H1 (cell line): ENCODE measurements around the gene FCRL5. TPM values are rescaled to one million over a fixed set of nuclear protein-coding genes. Genes with fewer than 3 reads are reported as not detected.
A peak's percentile ranks its signal among the peaks of the same experiment; 100 is the strongest.

ENCODE experiments used
- CTCF ChIA-PET: fragments of 300-600 bp; sonication (Branson Sonifier 250); formaldehyde crosslinking; loops from one replicate; lab custom pipeline; 2021; ENCODE audit not compliant: partially characterized antibody; lab: Charles Lee
- POLR2A ChIA-PET: fragments of 300-600 bp; sonication (Branson Sonifier 250); formaldehyde crosslinking; loops from one replicate; lab custom pipeline; 2021; ENCODE audit warnings: inconsistent platforms; ENCODE audit not compliant: partially characterized antibody; lab: Charles Lee
- DNase-seq, 2 experiments: peaks; one replicate each; pipeline versions ENCODE4 v3.0.0 to v3.0.0-alpha.2; 2010 to 2022; ENCODE audit warnings: low spot score in 2 of 2, low read depth in 1 of 2, mixed read lengths in 1 of 2
- FAIRE-seq: peaks from 2 replicates; lab custom pipeline; 2011; peaks lifted over from hg19 to GRCh38; lab: Jason Lieb, UNC
- H2AFZ ChIP-seq: 2 replicates; pipeline ENCODE4 v1.8.1; 2012; ENCODE audit warnings: low read length, inconsistent platforms
- H2AK5ac ChIP-seq: 2 replicates; pipeline ENCODE4 v1.6.1; 2013; ENCODE audit warnings: low read depth, low read length
- H2BK120ac ChIP-seq: replicated peaks from 2 replicates; pipeline ENCODE3; 2013; ENCODE audit warnings: low read depth, low read length, inconsistent platforms
- H2BK12ac ChIP-seq: 2 replicates; pipeline ENCODE4 v1.6.1; 2013; ENCODE audit warnings: low read depth, low read length
- H2BK15ac ChIP-seq: 2 replicates; pipeline ENCODE4 v1.6.1; 2013; ENCODE audit warnings: low read length
- H2BK20ac ChIP-seq: 2 replicates; pipeline ENCODE4 v1.6.1; 2013; ENCODE audit warnings: low read length
- H2BK5ac ChIP-seq: 2 replicates; pipeline ENCODE4 v1.6.1; 2013; ENCODE audit warnings: low read depth, low read length
- H3K14ac ChIP-seq: 2 replicates; pipeline ENCODE4 v1.6.1; 2013; ENCODE audit warnings: inconsistent platforms; ENCODE audit not compliant: insufficient read length
- H3K18ac ChIP-seq: 2 replicates; pipeline ENCODE4 v1.6.1; 2013; ENCODE audit warnings: low read length; ENCODE audit errors: extremely low read depth
- H3K23ac ChIP-seq: 2 replicates; pipeline ENCODE4 v1.6.1; 2013; ENCODE audit warnings: inconsistent platforms; ENCODE audit not compliant: insufficient read length
- H3K23me2 ChIP-seq: 2 replicates; pipeline ENCODE4 v1.6.1; 2013; ENCODE audit warnings: low read depth, low read length
- H3K27ac ChIP-seq: 2 replicates; pipeline ENCODE4 v1.6.1; 2011; ENCODE audit warnings: low read depth, low read length, inconsistent platforms
- H3K27me3 ChIP-seq, 4 experiments: replicated peaks in 1 of 4; 1 replicate in 1 of 4; 2 replicates in 3 of 4; pipeline versions ENCODE4 v1.6.1 to v1.8.1; 2011 to 2013; ENCODE audit warnings: low read length in 3 of 4, mild to moderate bottlenecking in 3 of 4, inconsistent platforms in 2 of 4, mixed read lengths in 2 of 4, moderate library complexity in 1 of 4; ENCODE audit not compliant: control insufficient read depth in 3 of 4, insufficient read depth in 3 of 4; ENCODE audit errors: extremely low read depth in 1 of 4
- H3K36me3 ChIP-seq, 4 experiments: 2 replicates each; pipeline versions ENCODE4 v1.6.1 to v1.8.1; 2011 to 2013; ENCODE audit warnings: mild to moderate bottlenecking in 4 of 4, low read length in 3 of 4, moderate library complexity in 2 of 4, control low read depth in 1 of 4, inconsistent platforms in 1 of 4; ENCODE audit not compliant: insufficient read depth in 4 of 4, control insufficient read depth in 2 of 4
- H3K4ac ChIP-seq: replicated peaks from 2 replicates; pipeline ENCODE3; 2013; ENCODE audit warnings: low read length, low read depth, mixed read lengths, inconsistent platforms; ENCODE audit not compliant: insufficient read length
- H3K4me1 ChIP-seq, 4 experiments: replicated peaks in 1 of 4; 1 replicate in 1 of 4; 2 replicates in 3 of 4; pipeline versions ENCODE4 v1.6.1 to v1.8.1; 2011 to 2013; ENCODE audit warnings: low read length in 3 of 4, inconsistent platforms in 2 of 4, mixed read lengths in 1 of 4; ENCODE audit not compliant: insufficient read depth in 4 of 4, control insufficient read depth in 3 of 4
- H3K4me2 ChIP-seq, 2 experiments: 2 replicates each; pipeline versions ENCODE4 v1.6.1 to v1.8.1; 2011 to 2013; ENCODE audit warnings: low read depth in 2 of 2, low read length in 2 of 2, control low read depth in 1 of 2, inconsistent platforms in 1 of 2, mild to moderate bottlenecking in 1 of 2; ENCODE audit not compliant: insufficient read depth in 1 of 2
- H3K4me3 ChIP-seq, 4 experiments: fragments of 200-600, 300-600 bp in 1 of 4; sonication (generic), shearing (Covaris generic), sonication (Bioruptor Twin) in 1 of 4; 2 replicates each; pipeline versions ENCODE4 v1.5.1 to v1.8.1; 2011 to 2016; ENCODE audit warnings: low read length in 4 of 4, low read depth in 3 of 4, control low read depth in 2 of 4, inconsistent platforms in 2 of 4, mild to moderate bottlenecking in 2 of 4, mixed read lengths in 1 of 4, moderate library complexity in 1 of 4; ENCODE audit not compliant: insufficient read depth in 2 of 4; ENCODE audit errors: extremely low read depth in 1 of 4
- H3K56ac ChIP-seq: replicated peaks from 2 replicates; pipeline ENCODE3; 2013; ENCODE audit warnings: low read depth, mild to moderate bottlenecking, mixed read lengths, low read length, inconsistent platforms; ENCODE audit not compliant: insufficient read length
- H3K79me1 ChIP-seq: 2 replicates; pipeline ENCODE4 v1.6.1; 2013; ENCODE audit warnings: low read depth, low read length, control low read depth
- H3K79me2 ChIP-seq, 2 experiments: 2 replicates each; pipeline versions ENCODE4 v1.6.1 to v1.8.1; 2012 to 2013; ENCODE audit warnings: low read length in 2 of 2, mild to moderate bottlenecking in 2 of 2, inconsistent platforms in 1 of 2; ENCODE audit not compliant: insufficient read depth in 2 of 2, control insufficient read depth in 1 of 2
- H3K9ac ChIP-seq, 4 experiments: replicated peaks in 1 of 4; 1 replicate in 1 of 4; 2 replicates in 3 of 4; pipeline versions ENCODE4 v1.6.1 to v1.8.1; 2011 to 2013; ENCODE audit warnings: low read depth in 3 of 4, low read length in 3 of 4, control low read depth in 2 of 4, mild to moderate bottlenecking in 2 of 4, moderate library complexity in 2 of 4, inconsistent platforms in 1 of 4; ENCODE audit errors: extremely low read depth in 1 of 4
- H3K9me3 ChIP-seq, 2 experiments: 2 replicates each; pipeline versions ENCODE4 v1.6.1 to v1.8.1; 2012 to 2013; ENCODE audit warnings: mild to moderate bottlenecking in 2 of 2, moderate library complexity in 2 of 2, control low read depth in 1 of 2, inconsistent platforms in 1 of 2, low read depth in 1 of 2, low read length in 1 of 2, mixed read lengths in 1 of 2; ENCODE audit not compliant: insufficient read depth in 2 of 2
- H4K20me1 ChIP-seq, 2 experiments: replicated peaks in 1 of 2; 2 replicates each; pipeline versions ENCODE3 to v1.8.1; 2011 to 2013; ENCODE audit warnings: inconsistent platforms in 2 of 2, low read length in 2 of 2, mild to moderate bottlenecking in 1 of 2; ENCODE audit not compliant: insufficient read depth in 2 of 2, control insufficient read depth in 1 of 2
- H4K5ac ChIP-seq: 2 replicates; pipeline ENCODE4 v1.6.1; 2013; ENCODE audit warnings: low read length, low read depth, mixed read lengths, inconsistent platforms; ENCODE audit not compliant: insufficient read length
- H4K8ac ChIP-seq: 2 replicates; pipeline ENCODE4 v1.8.0; 2013; ENCODE audit warnings: mild to moderate bottlenecking, moderate library complexity, low read length, inconsistent platforms; ENCODE audit not compliant: insufficient read depth; ENCODE audit errors: extremely low read depth
- H4K91ac ChIP-seq: replicated peaks from 2 replicates; pipeline ENCODE3; 2013; ENCODE audit warnings: low read length, mixed read lengths, inconsistent platforms; ENCODE audit not compliant: insufficient read length
- CBX8 ChIP-seq: fragments of 300-800, 300-1000 bp; sonication (generic); IDR thresholded peaks from 2 replicates; pipeline ENCODE4 v1.7.1; 2016; ENCODE audit warnings: low read depth, low read length, borderline replicate concordance
- JUN ChIP-seq: IDR thresholded peaks from 2 replicates; pipeline ENCODE4 v1.6.1; 2011; ENCODE audit warnings: low read depth, mild to moderate bottlenecking, improper control_type of control experiment, low read length
- PHF8 ChIP-seq: fragments of 200-600 bp; sonication (generic); conservative IDR thresholded peaks from 2 replicates; pipeline ENCODE4 v1.7.1; 2012; ENCODE audit warnings: low read depth, mild to moderate bottlenecking, inconsistent platforms, low read length, moderate library complexity
- POLR2A ChIP-seq, 2 experiments: IDR thresholded peaks; 1 replicate in 1 of 2; 2 replicates in 1 of 2; pipeline ENCODE4 v1.6.1; 2011; ENCODE audit warnings: low read depth in 2 of 2, low read length in 2 of 2, mild to moderate bottlenecking in 2 of 2; ENCODE audit errors: control extremely low read depth in 1 of 2
- RFX5 ChIP-seq: IDR thresholded peaks from 2 replicates; pipeline ENCODE4 v1.6.1; 2011; ENCODE audit warnings: low read depth, low read length, improper control_type of control experiment, borderline replicate concordance
- RXRA ChIP-seq: IDR thresholded peaks from 2 replicates; pipeline ENCODE4 v1.6.1; 2011; ENCODE audit warnings: low read depth, mild to moderate bottlenecking, low read length, moderate library complexity; ENCODE audit not compliant: insufficient read depth
- SAP30 ChIP-seq: fragments of 300-600 bp; sonication (generic); IDR thresholded peaks from 2 replicates; pipeline ENCODE4 v1.7.1; 2012; ENCODE audit warnings: low read length, moderate library complexity, mild to moderate bottlenecking, inconsistent platforms; ENCODE audit not compliant: insufficient read depth, insufficient replicate concordance
- SIX5 ChIP-seq: IDR thresholded peaks from 2 replicates; pipeline ENCODE4 v1.6.1; 2011; ENCODE audit warnings: mild to moderate bottlenecking, low read depth, low read length
- SP4 ChIP-seq: IDR thresholded peaks from 2 replicates; pipeline ENCODE4 v1.6.1; 2012; ENCODE audit warnings: low read length, inconsistent platforms
- SRF ChIP-seq: IDR thresholded peaks from 2 replicates; pipeline ENCODE4 v1.6.1; 2011; ENCODE audit warnings: mild to moderate bottlenecking, low read depth, low read length, moderate library complexity
- WGBS, 2 experiments: shearing (Covaris generic) in 1 of 2; methylation state at CpG; one replicate each; pipeline versions ENCODE4 v1.1.6 to v1.1.7; 2013 to 2015; ENCODE audit warnings: low lambda C conversion rate in 2 of 2, mixed read lengths in 2 of 2, inconsistent platforms in 1 of 2, low coverage in 1 of 2, missing lambda C conversion rate in 1 of 2; ENCODE audit not compliant: insufficient replicate concordance in 2 of 2, insufficient coverage in 1 of 2, insufficient read length in 1 of 2; ENCODE audit errors: extremely low coverage in 1 of 2, missing lambda C conversion rate in 1 of 2; 5-methylcytosine and 5-hydroxymethylcytosine counted together
- polyA plus RNA-seq, 7 experiments: library from polyadenylated mRNA; depleted of rRNA in 3 of 7; stranded (reverse) in 5 of 7; unstranded in 2 of 7; fragments of >200 nt in 5 of 7; fragments of 200-250 nt in 2 of 7; gene quantifications; 1 replicate in 5 of 7; 2 replicates in 1 of 7; 4 replicates in 1 of 7; pipeline versions ENCODE4 v1.2.1 to v1.2.3, GENCODE V29; 2011 to 2013; ENCODE audit warnings: missing spikeins in 2 of 7, mixed read lengths in 2 of 7
- total RNA-seq: library from RNA; stranded (reverse); fragmentation: NEBNext Ultra II Directional; extraction: Animal tissue kit (Norgen Biotek cat#: 25700); gene quantifications from 2 replicates; pipeline ENCODE4 v1.2.1, GENCODE V29; 2021
- TF ChIP-seq, protein P1 (sequence below): IDR thresholded peaks from 2 replicates; pipeline ENCODE4 v1.6.1; 2012; ENCODE audit warnings: low read length, inconsistent platforms

The FCRL5 gene
- total and polyA plus RNA-seq, 2 of the 8 experiments (the other 6 are each of a cell fraction or from before 2014, with no cell fraction given) = 1.0 to 2.6 TPM

- CTCF ChIA-PET = interaction anchor here (0.6 to 1.1 kb wide), 2 partner anchors 204 to 304 kb away, joined by 3 to 7 read pairs; no protein-coding TSS in a partner anchor
- Histone ChIP-seq H3K9me3 (no peaks in the 10 kb centered on the region), H3K4ac (no peak overlapping the region), H3K4me2 (no peak overlapping the region), H3K79me1 (no peaks in the 10 kb centered on the region)
- no peak for TF ChIP-seq SAP30
- TF ChIP-seq, protein P1, sequence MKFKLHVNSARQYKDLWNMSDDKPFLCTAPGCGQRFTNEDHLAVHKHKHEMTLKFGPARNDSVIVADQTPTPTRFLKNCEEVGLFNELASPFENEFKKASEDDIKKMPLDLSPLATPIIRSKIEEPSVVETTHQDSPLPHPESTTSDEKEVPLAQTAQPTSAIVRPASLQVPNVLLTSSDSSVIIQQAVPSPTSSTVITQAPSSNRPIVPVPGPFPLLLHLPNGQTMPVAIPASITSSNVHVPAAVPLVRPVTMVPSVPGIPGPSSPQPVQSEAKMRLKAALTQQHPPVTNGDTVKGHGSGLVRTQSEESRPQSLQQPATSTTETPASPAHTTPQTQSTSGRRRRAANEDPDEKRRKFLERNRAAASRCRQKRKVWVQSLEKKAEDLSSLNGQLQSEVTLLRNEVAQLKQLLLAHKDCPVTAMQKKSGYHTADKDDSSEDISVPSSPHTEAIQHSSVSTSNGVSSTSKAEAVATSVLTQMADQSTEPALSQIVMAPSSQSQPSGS = no peak
- TF ChIP-seq SIX5 = no peak
- no peak for TF ChIP-seq JUN
- no peak for TF ChIP-seq PHF8
- no peak for TF ChIP-seq SRF
- TF ChIP-seq CBX8 = no peak
- no peak for TF ChIP-seq SP4
- no peak for TF ChIP-seq RFX5
- TF ChIP-seq POLR2A (IDR thresholded peaks at IDR 0.05; ENCODE audit: control extremely low read depth in 1 of 2, low read depth in 2 of 2, low read length in 2 of 2) = no peak
- TF ChIP-seq RXRA = no peak
- TF ChIP-seq, all 59 proteins: peak for 0
- Histone ChIP-seq H2BK5ac (no peak overlapping the region), H3K23ac (no peak overlapping the region), H2AK5ac (no peak overlapping the region), H3K36me3 (no peaks in the 10 kb centered on the region), H4K91ac (no peak overlapping the region), H3K56ac (no peak overlapping the region), H3K14ac (no peak overlapping the region), H3K9ac (no peak overlapping the region), H3K27ac (no peak overlapping the region), H3K79me2 (no peaks in the 10 kb centered on the region), H2BK20ac (no peak overlapping the region), H4K20me1 (no peaks in the 10 kb centered on the region), H2BK12ac (no peak overlapping the region), H3K27me3 (no peaks in the 10 kb centered on the region), H2AFZ (0 out of 2 replicates have a peak overlapping the region, but pooled peaks have one; percentile 1), H3K23me2 (no peaks in the 10 kb centered on the region), H3K4me1 (no peaks in the 10 kb centered on the region; a peak in 1 of 7 replicates), H3K18ac (no peak overlapping the region), H4K5ac (no peak overlapping the region), H2BK15ac (no peak overlapping the region), H3K4me3 (no peak overlapping the region), H2BK120ac (no peak overlapping the region), H4K8ac (no peak overlapping the region)
- no peak for DNase-seq
- no peak for FAIRE-seq
- 79% methylated on average over 2 of the region's 2 CpGs; no CpG with 5 or more reads in 1 of the 2 experiments for WGBS, 2 experiments
- POLR2A ChIA-PET = no interaction called here
Measured at GRCh38 chr1:157498736-157499090, 53.6 kb downstream of the FCRL5 start.
